ENCODE measurements around the gene ARID1B.

ARID1B gene

GRCh38 chr6:156776840-156777576 lies at the start of gene ARID1B:
Gene ARID1B (plus strand): TSS chr6:156777378. CDS start chr6:156777681, 303 bp downstream.
- DNase-seq (ENCODE audit: low spot score) = peak; percentile 81

- DNase-seq (ENCODE audit: low spot score) = no peak
These were observed 49.3 kb upstream of the ARID1B start for GRCh38 chr6:156727715-156728385.

- no peak for DNase-seq (ENCODE audit: low spot score)
These were observed 47.9 kb upstream of the ARID1B start for GRCh38 chr6:156729248-156729647.

- DNase-seq (ENCODE audit: low spot score) = no peak
These were observed 45.8 kb upstream of the ARID1B start for GRCh38 chr6:156731396-156731795.

GRCh38 chr6:156735751-156736150 lies 41.4 kb upstream of the ARID1B start:
- DNase-seq (ENCODE audit: low spot score) = no peak

- DNase-seq (ENCODE audit: low spot score) = no peak
These were observed 36.6 kb upstream of the ARID1B start for GRCh38 chr6:156740604-156741003.

- DNase-seq (ENCODE audit: low spot score) = no peak
These were observed 35.7 kb upstream of the ARID1B start for GRCh38 chr6:156741287-156742073.

- DNase-seq (ENCODE audit: low spot score) = no peak
These were observed 29.5 kb upstream of the ARID1B start for GRCh38 chr6:156747715-156748114.

GRCh38 chr6:156748504-156748903 lies 28.7 kb upstream of the ARID1B start:
- no peak for DNase-seq (ENCODE audit: low spot score)

GRCh38 chr6:156752666-156753301 lies 24.4 kb upstream of the ARID1B start:
- no peak for DNase-seq (ENCODE audit: low spot score)

- DNase-seq (ENCODE audit: low spot score) = no peak
These were observed 20.3 kb upstream of the ARID1B start for GRCh38 chr6:156756630-156757610.

GRCh38 chr6:156757849-156758248 lies 19.3 kb upstream of the ARID1B start:
- no peak for DNase-seq (ENCODE audit: low spot score)

GRCh38 chr6:156760377-156760776 lies 16.8 kb upstream of the ARID1B start:
- no peak for DNase-seq (ENCODE audit: low spot score)

- DNase-seq (ENCODE audit: low spot score) = no peak
These were observed 14.6 kb upstream of the ARID1B start for GRCh38 chr6:156762547-156762946.

- DNase-seq (ENCODE audit: low spot score) = no peak
These were observed 12.1 kb upstream of the ARID1B start for GRCh38 chr6:156765117-156765516.

GRCh38 chr6:156767603-156768467 lies 9.3 kb upstream of the ARID1B start:
- DNase-seq (ENCODE audit: low spot score) = no peak

- no peak for DNase-seq (ENCODE audit: low spot score)
These were observed 6.1 kb upstream of the ARID1B start for GRCh38 chr6:156771047-156771446.

GRCh38 chr6:156771761-156772160 lies 5.4 kb upstream of the ARID1B start:
- no peak for DNase-seq (ENCODE audit: low spot score)

- no peak for DNase-seq (ENCODE audit: low spot score)
These were observed 3.7 kb upstream of the ARID1B start for GRCh38 chr6:156773476-156773875.

Data from cerebellar cortex (tissue), 1 donor.